Neutrophil (primary cell): ENCODE results near the gene GAS7.

Experiments used
- H3K27ac ChIP-seq: fragments of 200-600 bp; sonication (generic); 2 replicates; pipeline ENCODE4 v1.5.1; 2016; ENCODE audit warnings: mild to moderate bottlenecking, moderate library complexity
- H3K27me3 ChIP-seq: fragments of 200-600 bp; sonication (generic); 2 replicates; pipeline ENCODE4 v1.6.0; 2016; ENCODE audit warnings: mild to moderate bottlenecking
- H3K36me3 ChIP-seq: fragments of 200-600 bp; sonication (generic); 2 replicates; pipeline ENCODE4 v1.5.1; 2017
- H3K4me1 ChIP-seq, 2 experiments: fragments of 200-600 bp in 1 of 2; sonication (generic) in 1 of 2; 1 replicate in 1 of 2; 2 replicates in 1 of 2; pipeline versions ENCODE4 v1.5.1 to v1.6.1; 2013 to 2016; ENCODE audit warnings: low read depth in 1 of 2, low read length in 1 of 2, mild to moderate bottlenecking in 1 of 2, moderate library complexity in 1 of 2; ENCODE audit not compliant: control insufficient read depth in 1 of 2, insufficient read depth in 1 of 2
- H3K4me3 ChIP-seq, 2 experiments: fragments of 200-600 bp in 1 of 2; sonication (generic) in 1 of 2; 1 replicate in 1 of 2; 2 replicates in 1 of 2; pipeline ENCODE4 v1.5.1; 2013 to 2016; ENCODE audit warnings: low read depth in 1 of 2, low read length in 1 of 2, mild to moderate bottlenecking in 1 of 2, moderate library complexity in 1 of 2
- H3K9me3 ChIP-seq: fragments of 200-600 bp; sonication (generic); 2 replicates; pipeline ENCODE4 v1.5.1; 2016
- TF ChIP-seq, protein P1 (sequence below): fragments of 200-600 bp; sonication (generic); IDR thresholded peaks from 2 replicates; pipeline ENCODE4 v1.5.1; 2016; ENCODE audit warnings: antibody characterized with exemption

Gene GAS7

DNA sequence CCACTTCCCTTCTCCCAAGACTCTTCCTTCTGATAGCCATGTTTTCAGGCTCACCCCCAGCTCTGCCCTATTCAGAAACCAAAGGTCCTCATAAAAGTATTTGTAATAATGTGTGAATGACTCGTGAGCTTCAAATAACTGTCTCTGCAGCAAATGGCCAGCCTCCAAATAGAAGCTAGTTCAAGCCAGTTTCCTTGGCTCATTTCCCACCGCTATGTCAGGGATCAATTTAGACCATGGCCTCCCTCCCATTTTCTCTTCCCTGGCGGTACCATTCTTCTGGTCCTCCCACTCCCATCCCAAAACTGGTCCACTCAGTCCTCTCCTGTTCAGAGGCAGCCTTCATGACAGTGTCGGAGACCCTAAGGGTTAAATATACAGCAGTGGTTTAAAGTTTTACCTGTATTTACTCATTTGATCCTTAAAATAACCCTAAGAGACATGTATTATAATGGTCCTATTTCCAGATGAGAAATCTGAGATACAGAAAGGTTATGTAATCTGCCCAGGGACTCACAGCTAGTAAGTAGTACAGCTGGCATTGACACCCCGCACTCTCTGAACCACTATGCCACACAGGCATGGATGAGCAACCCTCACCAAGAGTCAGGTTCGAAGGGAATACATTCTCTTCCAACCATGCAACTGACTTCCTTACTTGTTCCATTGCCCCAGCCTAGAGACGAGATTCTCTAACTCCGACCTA, 42.9 kb downstream of the GAS7 start:
- peaks cover 49 to 59% of the 10 kb centered on the region in 2 experiments for H3K4me1 ChIP-seq
- H3K27me3 ChIP-seq = no peaks in the 10 kb centered on the region
- TF ChIP-seq, protein P1, sequence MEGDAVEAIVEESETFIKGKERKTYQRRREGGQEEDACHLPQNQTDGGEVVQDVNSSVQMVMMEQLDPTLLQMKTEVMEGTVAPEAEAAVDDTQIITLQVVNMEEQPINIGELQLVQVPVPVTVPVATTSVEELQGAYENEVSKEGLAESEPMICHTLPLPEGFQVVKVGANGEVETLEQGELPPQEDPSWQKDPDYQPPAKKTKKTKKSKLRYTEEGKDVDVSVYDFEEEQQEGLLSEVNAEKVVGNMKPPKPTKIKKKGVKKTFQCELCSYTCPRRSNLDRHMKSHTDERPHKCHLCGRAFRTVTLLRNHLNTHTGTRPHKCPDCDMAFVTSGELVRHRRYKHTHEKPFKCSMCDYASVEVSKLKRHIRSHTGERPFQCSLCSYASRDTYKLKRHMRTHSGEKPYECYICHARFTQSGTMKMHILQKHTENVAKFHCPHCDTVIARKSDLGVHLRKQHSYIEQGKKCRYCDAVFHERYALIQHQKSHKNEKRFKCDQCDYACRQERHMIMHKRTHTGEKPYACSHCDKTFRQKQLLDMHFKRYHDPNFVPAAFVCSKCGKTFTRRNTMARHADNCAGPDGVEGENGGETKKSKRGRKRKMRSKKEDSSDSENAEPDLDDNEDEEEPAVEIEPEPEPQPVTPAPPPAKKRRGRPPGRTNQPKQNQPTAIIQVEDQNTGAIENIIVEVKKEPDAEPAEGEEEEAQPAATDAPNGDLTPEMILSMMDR = no peak
- no peaks in the 10 kb centered on the region for H3K9me3 ChIP-seq
- H3K36me3 ChIP-seq = no peaks in the 10 kb centered on the region
- H3K27ac ChIP-seq = peak overlapping the region; percentile 86
- H3K4me3 ChIP-seq = no peak overlapping the region

DNA sequence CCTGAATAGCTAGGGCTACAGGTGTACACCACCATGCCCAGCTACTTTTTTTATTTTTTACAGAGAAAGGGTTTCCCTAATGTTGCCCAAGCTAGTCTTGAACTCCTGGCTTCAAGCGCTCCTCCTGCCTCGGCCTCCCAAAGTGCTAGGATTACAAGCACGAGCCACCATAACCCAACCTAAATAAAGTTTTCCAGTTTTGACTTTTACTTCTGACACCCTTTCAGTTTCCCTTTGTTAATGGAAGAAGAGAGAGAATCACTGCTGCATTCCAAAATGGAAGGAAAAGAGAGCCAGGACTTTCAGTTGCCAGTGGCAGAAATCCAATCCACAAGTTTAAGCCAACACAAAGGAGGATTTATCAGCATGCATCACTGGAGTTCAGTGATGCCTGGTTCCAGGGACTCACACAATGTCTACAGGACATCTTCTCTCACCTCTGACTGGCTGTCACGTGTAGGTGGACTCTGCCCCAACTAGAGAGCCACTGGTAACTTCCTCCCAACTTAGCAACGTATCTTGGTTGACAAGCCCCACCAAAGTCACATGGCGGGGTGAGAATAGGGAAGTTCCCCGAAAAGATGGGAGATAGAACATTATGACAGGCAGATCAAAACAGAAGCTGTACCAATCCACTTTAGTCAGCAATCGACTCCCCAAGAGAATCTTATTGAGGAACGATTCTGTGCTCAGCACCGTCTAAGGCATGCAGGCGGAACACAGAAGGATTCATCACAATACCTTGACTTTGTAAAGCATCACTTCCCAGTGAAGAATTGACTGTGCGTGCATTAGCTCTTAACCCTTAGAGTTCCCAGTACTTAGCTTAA, 46.5 kb downstream of the GAS7 start:
- TF ChIP-seq, protein P1 = no peak
- peak overlapping the region; percentile 3 to 35 for H3K4me3 ChIP-seq
- peak overlapping the region; percentile 91 for H3K27ac ChIP-seq
- H3K36me3 ChIP-seq = no peaks in the 10 kb centered on the region
- peaks cover 59 to 76% of the 10 kb centered on the region in 2 experiments for H3K4me1 ChIP-seq
- H3K9me3 ChIP-seq = no peaks in the 10 kb centered on the region
- no peaks in the 10 kb centered on the region for H3K27me3 ChIP-seq

DNA sequence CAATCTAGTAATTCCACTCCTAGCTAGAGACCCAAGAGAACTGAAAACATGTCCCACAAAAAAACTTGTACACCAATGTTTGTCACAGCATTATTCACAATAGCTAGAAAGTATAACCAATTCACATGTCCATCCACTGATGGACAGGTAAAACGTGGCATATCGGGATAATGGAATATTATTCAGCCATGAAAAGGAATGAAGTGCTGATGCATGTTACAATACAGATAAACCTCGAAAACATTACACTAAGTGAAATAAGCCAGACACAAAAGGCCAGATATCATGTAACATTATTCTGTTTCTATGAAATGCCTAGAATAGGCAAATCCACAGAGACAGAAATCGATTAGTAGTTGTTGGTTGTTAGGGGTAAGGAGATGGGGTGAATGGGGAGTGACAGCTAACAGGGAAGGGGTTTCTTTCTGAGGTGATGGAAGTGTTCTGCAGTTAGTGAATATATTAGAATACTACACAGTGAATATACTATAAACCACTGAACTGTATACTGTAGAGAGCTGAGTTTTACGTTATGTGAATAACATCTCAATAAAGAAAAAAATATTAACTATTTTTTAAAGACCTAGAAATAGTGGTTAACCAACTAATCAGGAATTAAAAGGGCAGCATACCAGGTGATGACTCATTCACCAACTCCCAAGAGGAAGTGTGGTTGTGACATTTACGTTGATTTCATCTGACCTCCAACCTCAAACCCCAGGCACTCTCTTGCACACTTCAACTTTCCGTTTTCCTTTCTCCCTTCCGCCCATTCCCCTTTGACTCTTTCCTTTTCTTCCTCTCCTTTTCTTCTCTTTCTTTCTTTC, 48.6 kb downstream of the GAS7 start:
- Histone ChIP-seq H3K4me3 (peak overlapping the region; percentile 2 to 39), H3K27me3 (no peaks in the 10 kb centered on the region), H3K27ac (peak overlapping the region; percentile 91), H3K4me1 (peaks cover 45 to 62% of the 10 kb centered on the region in 2 experiments), H3K36me3 (no peaks in the 10 kb centered on the region), H3K9me3 (no peaks in the 10 kb centered on the region)
- TF ChIP-seq, protein P1 = no peak

DNA sequence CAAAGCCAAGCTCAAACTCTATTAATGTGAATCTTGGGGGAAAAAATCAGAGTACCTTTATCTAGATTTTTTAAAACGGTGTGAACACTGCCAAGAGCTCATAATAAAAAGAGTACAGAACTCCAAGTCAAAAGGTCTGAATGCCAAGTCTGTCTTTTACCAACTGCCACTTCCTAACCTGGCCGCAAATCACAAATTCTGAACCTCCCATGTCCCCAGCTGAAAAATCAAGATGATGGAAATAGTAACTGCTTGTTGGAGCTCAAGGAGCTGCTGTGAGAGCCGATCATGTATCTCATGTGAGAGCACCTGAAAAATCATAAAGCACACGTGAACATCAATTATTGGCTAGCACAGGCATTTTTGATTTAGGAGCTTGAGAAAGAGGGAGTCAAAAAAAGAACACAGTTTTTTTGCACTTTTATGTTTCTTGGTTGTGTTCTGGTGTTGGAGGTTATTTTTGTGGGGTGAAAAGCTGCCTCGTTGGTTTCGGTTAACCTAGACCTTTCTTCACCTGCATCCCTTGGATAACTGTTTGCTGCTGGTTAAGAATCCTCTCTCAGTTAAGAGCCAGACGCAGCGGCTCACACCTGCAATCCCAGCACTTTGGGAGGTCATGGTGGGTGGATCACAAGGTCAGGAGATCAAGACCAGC, 50.5 kb downstream of the GAS7 start:
- TF ChIP-seq, protein P1 = no peak

DNA sequence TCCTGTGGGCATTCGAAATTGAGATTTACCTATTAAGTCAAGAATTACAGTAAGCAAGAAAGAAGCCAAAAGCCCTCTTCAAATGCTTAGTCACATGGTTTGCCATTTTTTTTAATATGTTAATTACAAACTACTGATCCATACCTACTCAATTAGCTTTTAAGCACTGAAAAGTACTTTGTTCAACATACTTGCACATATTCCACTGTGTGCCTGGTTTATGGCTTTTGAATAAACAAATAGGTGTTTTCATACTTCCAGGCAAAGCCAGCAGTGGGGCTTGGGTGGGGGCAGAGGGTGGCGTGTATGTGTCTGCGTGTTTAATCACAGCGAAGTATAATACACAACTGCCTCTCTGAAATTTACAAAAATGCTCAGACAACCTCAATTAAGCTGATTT, 51.4 kb downstream of the GAS7 start:
- Histone ChIP-seq H3K4me1 (peaks cover 34 to 47% of the 10 kb centered on the region in 2 experiments), H3K36me3 (no peaks in the 10 kb centered on the region), H3K4me3 (no peak overlapping the region), H3K27me3 (no peaks in the 10 kb centered on the region), H3K27ac (no peak overlapping the region), H3K9me3 (no peaks in the 10 kb centered on the region)
- TF ChIP-seq, protein P1 = no peak

More for the DNA sequence above, 50.5 kb downstream of the GAS7 start:
- peak overlapping the region; percentile 18 for H3K27ac ChIP-seq
- no peaks in the 10 kb centered on the region for H3K9me3 ChIP-seq
- no peaks in the 10 kb centered on the region for H3K36me3 ChIP-seq
- H3K4me3 ChIP-seq = no peak overlapping the region
- peaks cover 42 to 55% of the 10 kb centered on the region in 2 experiments for H3K4me1 ChIP-seq
- H3K27me3 ChIP-seq = no peaks in the 10 kb centered on the region
